ENCODE results near the gene IL19. TPM values are rescaled to one million over a fixed set of nuclear protein-coding genes. Genes with fewer than 3 reads are reported as not detected.

Gene IL19
- total RNA-seq, 1 experiment from 2014 or later: not detected

- Histone ChIP-seq H3K4ac (ENCODE audit: low read depth, low read length) (no peak overlapping the region), H3K18ac (ENCODE audit: insufficient read length, low read depth, low read length) (no peak overlapping the region), H2BK20ac (ENCODE audit: low read depth, low read length, poor library complexity, severe bottlenecking) (no peak overlapping the region), H4K5ac (ENCODE audit: insufficient read length, low read depth, low read length) (no peak overlapping the region), H3K23me2 (ENCODE audit: insufficient read length, low read depth, low read length, poor library complexity, severe bottlenecking) (no peaks in the 10 kb centered on the region), H3K9ac (ENCODE audit: extremely low read depth, insufficient read length, low read length) (no peak overlapping the region), H4K20me1 (ENCODE audit: control insufficient read depth, insufficient read depth, insufficient read length) (no peaks in the 10 kb centered on the region), H3K56ac (ENCODE audit: insufficient read length, low read depth, low read length) (no peak overlapping the region), H3K79me2 (ENCODE audit: insufficient read depth, low read length) (no peaks in the 10 kb centered on the region), H3K14ac (ENCODE audit: insufficient read depth, low read length) (no peak overlapping the region), H2BK12ac (ENCODE audit: insufficient read length, low read depth, low read length) (no peak overlapping the region), H3K4me2 (ENCODE audit: insufficient read depth, insufficient read length, low read length) (no peak overlapping the region), H3K23ac (ENCODE audit: insufficient read length, low read depth, low read length) (no peak overlapping the region), H3K79me1 (ENCODE audit: insufficient read depth, low read depth, low read length, poor library complexity, severe bottlenecking) (no peaks in the 10 kb centered on the region), H2BK120ac (ENCODE audit: low read depth, low read length, poor library complexity, severe bottlenecking) (no peak overlapping the region), H2AK5ac (ENCODE audit: insufficient read length, low read length) (no peak overlapping the region), H2AFZ (ENCODE audit: low read length) (no peak overlapping the region), H3K9me3 (ENCODE audit: control insufficient read depth, low read depth, low read length) (no peaks in the 10 kb centered on the region), H2BK15ac (ENCODE audit: low read depth, low read length) (no peak overlapping the region), H2BK5ac (ENCODE audit: insufficient read length, low read length) (no peak overlapping the region), H3K27ac (ENCODE audit: insufficient read length, low read depth, low read length) (no peak overlapping the region), H4K8ac (replicated peaks; ENCODE audit: insufficient read length, low read depth, low read length) (no peak overlapping the region), H3T11ph (ENCODE audit: low read length) (no peak overlapping the region), H4K91ac (ENCODE audit: insufficient read length, low read depth, low read length) (no peak overlapping the region), H3K27me3 (ENCODE audit: insufficient read depth, low read length) (no peaks in the 10 kb centered on the region), H3K4me1 (ENCODE audit: insufficient read depth, low read length) (peaks cover 6% of the 10 kb centered on the region)
- no peak overlapping the region for H3K27ac Mint-ChIP-seq
- no peak for TF ChIP-seq CTCF (conservative IDR thresholded peaks at IDR 0.05)
- H3K36me3 Mint-ChIP-seq (ENCODE audit: insufficient read depth in 1 of 3, low read depth in 3 of 3): no peaks in the 10 kb centered on the region
- no peaks in the 10 kb centered on the region for H3K9me3 Mint-ChIP-seq
- peaks cover 19 to 23% of the 10 kb centered on the region in 2 experiments for H3K4me1 Mint-ChIP-seq
- WGBS (ENCODE audit: extremely low coverage, insufficient read length, low lambda C conversion rate): no CpG with 5 or more reads among the region's 15 CpGs
- H3K27me3 Mint-ChIP-seq (ENCODE audit: low read depth): peaks cover 3% of the 10 kb centered on the region
- H3K4me3 Mint-ChIP-seq: no peak overlapping the region
- no peak for DNase-seq
Observed at GRCh38 chr1:206890125-206891060, 119.8 kb downstream of the IL19 start.

All from H9 (cell line).